Measurements from ENCODE around the gene CPNE8.

DNA sequence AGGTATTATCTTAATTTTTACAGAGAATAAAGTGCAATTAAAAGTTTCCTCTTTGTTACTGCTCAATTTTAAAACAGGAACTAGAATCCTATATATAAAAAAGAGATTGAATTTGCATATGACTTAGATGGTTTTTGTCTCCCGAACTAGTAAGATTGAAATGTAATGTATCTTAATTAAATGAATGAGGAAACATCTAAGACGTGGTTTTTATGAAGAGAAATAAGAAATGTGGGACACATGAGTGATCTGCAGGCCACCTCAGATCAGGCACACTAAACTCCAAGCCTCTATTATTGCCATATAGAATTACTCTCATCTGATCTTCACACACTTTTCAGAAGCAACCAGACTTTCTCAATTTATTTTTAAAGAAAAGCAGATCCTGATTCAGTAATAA is 158.6 kb downstream of the CPNE8 start:
- no peak for TF ChIP-seq EZH2 (optimal IDR thresholded peaks at IDR 0.05; ENCODE audit: low read depth, low read length)
- TF ChIP-seq, protein P1, sequence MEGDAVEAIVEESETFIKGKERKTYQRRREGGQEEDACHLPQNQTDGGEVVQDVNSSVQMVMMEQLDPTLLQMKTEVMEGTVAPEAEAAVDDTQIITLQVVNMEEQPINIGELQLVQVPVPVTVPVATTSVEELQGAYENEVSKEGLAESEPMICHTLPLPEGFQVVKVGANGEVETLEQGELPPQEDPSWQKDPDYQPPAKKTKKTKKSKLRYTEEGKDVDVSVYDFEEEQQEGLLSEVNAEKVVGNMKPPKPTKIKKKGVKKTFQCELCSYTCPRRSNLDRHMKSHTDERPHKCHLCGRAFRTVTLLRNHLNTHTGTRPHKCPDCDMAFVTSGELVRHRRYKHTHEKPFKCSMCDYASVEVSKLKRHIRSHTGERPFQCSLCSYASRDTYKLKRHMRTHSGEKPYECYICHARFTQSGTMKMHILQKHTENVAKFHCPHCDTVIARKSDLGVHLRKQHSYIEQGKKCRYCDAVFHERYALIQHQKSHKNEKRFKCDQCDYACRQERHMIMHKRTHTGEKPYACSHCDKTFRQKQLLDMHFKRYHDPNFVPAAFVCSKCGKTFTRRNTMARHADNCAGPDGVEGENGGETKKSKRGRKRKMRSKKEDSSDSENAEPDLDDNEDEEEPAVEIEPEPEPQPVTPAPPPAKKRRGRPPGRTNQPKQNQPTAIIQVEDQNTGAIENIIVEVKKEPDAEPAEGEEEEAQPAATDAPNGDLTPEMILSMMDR (IDR thresholded peaks at IDR 0.05; ENCODE audit: low read length), result no peak
